Epidermal melanocyte (primary cell): Measurements from ENCODE around the gene CD164L2.
"Not testable (repeated sequence)": the region's sequence is repeated elsewhere in the genome, so short reads cannot be mapped to it uniquely, and the experiment has no call there.

ENCODE experiments used
- DNase-seq: peaks from one replicate; pipeline ENCODE4 v3.0.0; 2011; ENCODE audit warnings: low spot score; ENCODE audit not compliant: insufficient read length

Gene CD164L2

DNA sequence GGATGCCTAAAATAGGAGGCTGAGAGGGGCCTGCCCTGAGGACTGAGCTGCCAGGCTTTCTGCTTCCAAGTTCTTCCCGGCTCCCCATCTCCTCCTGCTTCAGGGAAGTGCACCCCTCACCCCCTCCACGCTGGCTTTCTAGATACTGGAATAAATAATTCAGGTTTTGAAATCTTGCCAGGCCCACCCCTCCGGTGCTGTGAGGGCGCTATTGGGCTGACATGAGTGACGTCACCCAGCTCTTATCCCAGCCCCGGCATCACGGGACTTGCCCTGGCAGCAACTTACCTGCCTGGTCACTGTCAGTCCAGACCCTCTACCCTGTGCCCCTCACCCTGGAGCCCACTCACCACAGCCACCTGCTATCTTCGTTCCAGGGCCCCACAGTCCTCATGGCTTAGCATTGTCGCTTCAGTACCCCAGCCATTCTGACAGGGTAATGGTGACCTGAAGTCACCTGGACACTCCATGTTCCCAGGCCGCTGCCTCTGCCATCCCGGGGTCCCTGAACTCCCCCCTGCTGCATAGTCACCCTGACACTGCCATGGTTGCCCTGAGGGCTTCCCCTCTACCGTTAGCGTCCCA, 8.5 kb upstream of the CD164L2 start:
- DNase-seq = peak; percentile 22

DNA sequence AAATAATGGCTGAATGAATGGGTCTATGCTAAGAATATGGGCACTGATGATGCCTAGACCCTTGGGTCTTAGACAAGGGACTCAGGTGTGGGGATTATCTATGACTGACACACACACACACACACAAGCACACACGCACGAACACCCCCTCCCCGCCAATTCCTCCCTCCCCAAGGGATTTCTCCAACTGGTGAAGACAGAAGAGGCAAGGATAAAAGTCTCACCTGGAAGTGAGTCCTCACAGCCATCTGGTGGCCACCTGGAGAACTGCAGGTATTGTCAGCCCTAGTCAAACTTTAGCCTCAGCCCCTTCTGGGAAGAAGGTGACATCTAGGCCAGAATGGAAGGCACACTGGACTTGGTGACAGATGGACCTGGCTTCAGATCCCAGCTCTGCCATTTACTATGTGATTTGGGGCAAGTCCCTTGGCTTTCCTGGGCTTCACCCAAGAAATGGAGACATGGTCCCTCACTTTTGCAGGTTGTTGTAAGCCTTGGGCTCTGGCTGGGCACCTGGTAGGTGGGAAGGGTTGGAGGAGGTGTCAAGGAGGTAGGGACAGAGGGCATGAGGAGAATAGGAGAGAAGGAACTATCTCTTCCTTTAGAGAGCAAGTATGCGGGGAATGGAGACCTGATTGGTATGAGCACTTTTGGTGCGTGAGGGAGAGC, 5.3 kb upstream of the CD164L2 start:
- DNase-seq = peak; percentile 61

- DNase-seq = not testable (repeated sequence)
These were observed 1.7 kb upstream of the CD164L2 start for GRCh38 chr1:27384797-27385196.

GRCh38 chr1:27383661-27384060, 528 bp upstream of the CD164L2 start:
- no peak for DNase-seq

DNA sequence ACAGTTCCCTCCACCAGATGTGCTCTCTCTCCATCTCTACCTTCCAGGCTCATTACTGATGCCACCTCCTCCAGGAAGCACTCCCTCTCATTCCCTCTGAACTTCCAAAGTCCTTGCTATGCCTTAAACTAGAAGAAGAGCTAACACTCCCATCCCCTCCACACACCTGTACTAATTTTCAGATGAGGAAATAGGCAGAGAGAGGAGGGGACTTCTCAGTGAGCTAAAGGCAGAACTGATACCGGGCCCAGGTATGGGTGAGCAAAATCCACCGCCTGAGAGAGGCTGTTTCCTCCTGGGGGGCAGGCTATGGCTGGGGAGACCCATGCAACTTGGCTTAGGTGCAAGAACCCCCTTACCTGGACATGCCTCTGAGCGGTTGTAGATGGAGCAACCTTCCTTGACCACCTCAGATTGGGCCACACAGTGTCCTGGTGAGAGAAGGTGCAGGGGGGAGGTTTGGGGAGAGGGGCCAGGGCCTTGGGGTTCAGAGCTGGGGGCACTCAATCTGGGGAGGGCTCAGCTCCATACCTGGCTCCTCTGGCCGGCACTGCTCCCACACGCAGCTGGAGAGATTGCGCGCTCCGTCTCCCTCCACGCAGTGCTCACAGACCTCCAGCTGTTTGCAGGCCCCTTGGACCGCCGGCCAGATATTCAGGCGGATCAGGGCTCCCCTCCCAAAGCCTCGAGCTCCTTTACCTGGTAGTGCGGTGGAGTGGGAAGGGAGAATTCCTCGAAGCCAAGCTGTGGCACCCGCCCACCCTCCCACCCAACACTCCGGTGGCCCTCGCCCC, 967 bp downstream of the CD164L2 start:
- no peak for DNase-seq

DNA sequence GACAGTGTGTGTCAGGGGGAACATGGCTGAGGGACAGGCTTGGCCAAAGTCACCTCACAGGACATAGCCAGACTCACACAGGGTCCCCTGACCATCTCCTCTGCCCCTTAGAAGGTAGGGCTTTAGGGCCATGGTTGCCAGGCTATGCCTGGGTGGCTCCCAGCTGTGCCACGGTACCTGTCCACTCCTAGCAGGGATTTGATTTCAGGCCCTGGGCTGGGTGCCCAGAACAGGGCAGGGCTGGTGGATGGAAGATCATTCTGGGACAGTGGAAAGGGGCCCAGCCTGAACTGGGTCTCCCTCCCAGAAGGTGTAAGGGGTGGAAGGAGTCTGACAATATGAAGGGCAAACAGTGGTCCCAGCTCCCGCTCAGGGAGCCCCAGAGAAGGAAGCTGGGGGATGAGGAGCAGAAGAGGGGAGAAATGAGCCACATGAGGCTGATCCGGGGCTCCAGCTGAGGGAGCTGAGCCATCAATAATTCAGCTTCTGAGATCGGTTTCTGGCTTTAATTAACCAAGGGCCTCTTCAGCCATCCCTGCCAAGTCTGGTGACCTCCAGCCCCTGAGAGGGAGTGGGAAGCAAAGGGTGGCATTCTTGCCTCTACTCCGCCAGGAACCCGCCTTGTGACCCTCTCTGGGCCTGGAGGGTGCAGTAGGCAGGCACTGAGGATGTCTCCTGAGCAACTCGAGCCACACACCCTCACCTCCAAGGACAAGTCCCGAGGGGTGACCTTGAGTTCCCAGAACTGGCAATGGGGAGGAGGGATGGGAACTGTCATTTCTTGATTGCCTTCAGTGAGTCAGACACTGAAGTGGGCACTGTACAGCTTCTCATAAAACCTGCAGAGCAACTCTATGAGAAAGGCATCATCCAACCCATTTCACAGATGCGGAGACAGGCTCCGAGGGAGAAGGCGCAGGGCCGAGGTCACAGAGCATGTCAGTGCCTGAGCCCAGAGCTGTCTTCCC, 2.1 kb downstream of the CD164L2 start:
- DNase-seq = peak; percentile 55

DNA sequence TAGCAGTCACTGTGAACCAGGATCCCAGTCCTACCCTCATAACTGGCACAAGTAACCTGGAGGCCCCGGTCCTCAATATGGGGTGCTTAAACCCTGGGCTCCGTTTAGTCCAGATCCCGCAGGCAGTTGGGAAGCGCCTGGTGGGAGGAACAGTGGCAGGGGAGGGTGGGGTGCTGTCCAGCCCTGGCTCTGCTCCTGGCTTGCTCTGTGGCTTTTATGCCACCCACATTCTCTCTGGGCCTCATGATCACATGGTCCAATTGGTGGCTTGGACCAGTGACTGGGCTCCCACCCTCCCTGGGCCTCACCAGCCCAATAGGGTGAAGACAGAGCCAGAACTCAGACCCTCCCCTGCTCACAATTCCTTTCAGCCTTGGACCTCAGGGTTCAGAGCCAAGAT, 2.9 kb downstream of the CD164L2 start:
- no peak for DNase-seq

DNA sequence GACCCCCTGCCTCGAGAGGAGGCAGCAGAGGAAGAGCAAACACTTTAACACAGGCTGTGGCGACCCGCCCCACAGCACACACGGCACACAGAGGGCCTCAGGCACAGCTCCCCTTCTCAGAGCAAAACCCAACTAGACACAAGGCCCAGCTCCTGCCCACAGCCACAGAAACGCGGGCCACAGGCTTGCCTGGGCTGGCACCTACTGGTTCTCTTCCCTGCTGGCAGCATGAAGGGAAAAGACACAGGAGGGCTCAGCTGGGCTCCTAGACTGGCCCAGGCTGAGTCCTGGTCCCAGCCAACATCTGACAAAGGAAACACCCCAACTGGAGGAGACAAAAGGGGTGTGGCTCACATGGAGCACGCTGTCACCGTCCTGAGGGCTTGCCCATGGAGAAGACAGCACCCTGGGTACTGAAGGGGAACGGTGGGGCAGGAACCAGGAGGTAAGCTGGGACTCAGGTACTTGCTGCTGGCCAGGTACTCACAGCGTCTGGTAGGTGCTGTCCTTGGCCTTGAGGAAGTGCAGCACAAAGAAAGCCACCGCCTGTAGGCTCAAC, 3.5 kb downstream of the CD164L2 start:
- no peak for DNase-seq

GRCh38 chr1:27377760-27378495, 5.2 kb downstream of the CD164L2 start:
- no peak for DNase-seq

- no peak for DNase-seq
These were observed 8.6 kb downstream of the CD164L2 start, which contains the start of gene FCN3 for GRCh38 chr1:27374362-27375086. Gene FCN3 (minus strand): TSS chr1:27374824. CDS start chr1:27374818, 6 bp downstream.

- no peak for DNase-seq
These were observed 10.1 kb downstream of the CD164L2 start for GRCh38 chr1:27372808-27373690.

DNA sequence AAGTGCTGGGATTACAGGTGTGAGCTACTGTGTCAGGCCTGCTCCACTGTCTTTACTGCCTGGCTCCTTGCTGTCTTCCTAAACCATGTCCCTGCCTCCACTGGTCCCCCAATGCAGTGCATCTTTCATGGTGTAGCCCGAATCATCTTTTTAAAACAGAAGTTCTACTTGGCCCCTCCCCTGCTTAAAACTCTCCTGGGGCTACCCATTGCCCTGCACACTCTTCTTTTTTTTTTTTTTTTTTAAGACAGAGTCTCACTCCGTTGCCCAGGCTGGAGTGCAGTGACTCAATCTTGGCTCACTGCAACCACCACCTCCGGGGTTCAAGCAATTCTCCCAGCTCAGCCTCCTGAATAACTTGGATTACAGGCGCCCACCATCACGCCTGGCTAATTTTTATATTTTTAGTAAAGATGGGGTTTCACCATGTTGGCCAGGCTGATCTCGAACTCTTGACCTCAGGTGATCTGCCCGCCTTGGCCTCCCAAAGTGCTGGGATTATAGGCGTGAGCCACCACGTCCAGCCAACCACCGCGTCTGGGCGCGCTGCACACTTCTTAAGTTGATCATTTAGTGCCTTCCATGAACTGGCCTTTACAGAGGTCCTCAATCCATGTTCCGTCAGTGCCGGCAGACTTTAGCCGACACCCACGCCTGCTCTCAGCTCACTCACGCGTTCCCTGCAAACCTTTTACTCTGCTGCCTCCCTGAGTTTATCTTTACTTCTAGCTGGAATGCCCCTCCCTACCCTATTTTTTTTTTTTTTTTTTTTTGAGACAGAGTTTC, 10.9 kb downstream of the CD164L2 start:
- DNase-seq = no peak

GRCh38 chr1:27368869-27369582, 14.1 kb downstream of the CD164L2 start:
- DNase-seq = no peak

- no peak for DNase-seq
These were observed 15.9 kb downstream of the CD164L2 start for GRCh38 chr1:27367160-27367650.

DNA sequence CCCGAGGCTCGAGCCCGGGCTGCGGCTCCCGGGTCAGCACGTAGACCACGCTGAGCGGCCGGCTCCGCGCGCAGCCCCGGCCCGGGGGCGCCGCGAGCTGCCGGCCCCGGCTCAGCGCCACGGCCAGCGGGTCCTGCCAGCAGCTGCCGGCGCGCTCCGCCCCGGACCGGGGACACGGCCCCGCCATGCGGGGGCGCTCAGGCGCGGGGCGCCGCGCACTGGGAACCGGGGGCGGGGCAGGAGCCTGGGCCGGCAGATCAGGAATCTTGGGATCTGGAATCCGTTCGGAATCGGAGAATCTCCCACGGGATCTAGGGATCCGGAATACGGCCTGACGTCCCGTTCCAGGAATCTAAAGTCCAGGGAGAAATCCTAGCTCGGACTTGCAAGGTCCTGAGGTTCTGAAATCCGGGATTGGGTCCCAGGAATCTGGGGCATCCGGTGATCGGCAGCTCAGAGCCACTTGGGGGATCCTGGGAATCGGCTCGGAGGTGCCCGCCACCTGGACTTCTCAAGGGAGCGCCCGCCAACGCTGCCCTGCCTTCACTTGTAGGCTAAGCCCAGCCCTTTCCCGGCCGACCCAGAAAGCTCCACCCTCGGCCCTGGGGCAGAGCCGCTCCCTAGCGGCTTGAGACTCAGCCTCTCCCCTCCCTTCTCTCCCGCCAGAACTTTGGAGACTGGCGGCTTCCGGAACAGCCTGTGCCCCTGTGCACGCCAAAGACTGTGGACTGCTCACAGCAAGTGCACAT, 16.5 kb downstream of the CD164L2 start, which contains the start of gene MAP3K6:
Gene MAP3K6 (minus strand): TSS at position 551 of the 749 bp plus-strand sequence. CDS start 364 bp downstream, at position 187.
- DNase-seq = peak; percentile 90

- DNase-seq = peak; percentile 75
These were observed 17.1 kb downstream of the CD164L2 start for GRCh38 chr1:27366113-27366410.
